ENCODE data around the gene CD84.

DNA sequence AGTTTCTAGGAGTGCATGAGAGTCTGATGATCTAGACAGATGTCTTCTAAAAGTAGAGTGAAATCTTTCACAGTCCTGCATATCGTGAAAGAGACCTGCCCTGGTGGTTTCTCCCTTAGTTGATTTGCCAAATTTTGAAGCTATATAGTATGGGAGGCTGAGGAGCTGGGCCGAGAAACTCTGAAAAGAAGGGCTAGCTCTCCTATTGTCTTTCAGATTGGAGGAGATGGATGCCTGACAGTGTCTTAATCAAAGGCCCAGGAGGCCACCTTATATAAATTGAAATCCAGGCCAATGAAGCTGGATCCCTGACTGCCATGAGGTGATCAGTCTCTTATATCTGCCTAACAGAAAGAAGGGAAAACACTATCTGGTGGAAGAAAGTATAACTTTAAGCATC is 18.4 kb upstream of the CD84 start:
- TF ChIP-seq POLR2A (IDR thresholded peaks at IDR 0.05): no peak
- no peak for TF ChIP-seq CTCF (IDR thresholded peaks at IDR 0.05)
